ENCODE results near the gene EXOC7.

GRCh38 chr17:76104140-76104895 is 731 bp upstream of the EXOC7 start:
- TF ChIP-seq, protein P1, sequence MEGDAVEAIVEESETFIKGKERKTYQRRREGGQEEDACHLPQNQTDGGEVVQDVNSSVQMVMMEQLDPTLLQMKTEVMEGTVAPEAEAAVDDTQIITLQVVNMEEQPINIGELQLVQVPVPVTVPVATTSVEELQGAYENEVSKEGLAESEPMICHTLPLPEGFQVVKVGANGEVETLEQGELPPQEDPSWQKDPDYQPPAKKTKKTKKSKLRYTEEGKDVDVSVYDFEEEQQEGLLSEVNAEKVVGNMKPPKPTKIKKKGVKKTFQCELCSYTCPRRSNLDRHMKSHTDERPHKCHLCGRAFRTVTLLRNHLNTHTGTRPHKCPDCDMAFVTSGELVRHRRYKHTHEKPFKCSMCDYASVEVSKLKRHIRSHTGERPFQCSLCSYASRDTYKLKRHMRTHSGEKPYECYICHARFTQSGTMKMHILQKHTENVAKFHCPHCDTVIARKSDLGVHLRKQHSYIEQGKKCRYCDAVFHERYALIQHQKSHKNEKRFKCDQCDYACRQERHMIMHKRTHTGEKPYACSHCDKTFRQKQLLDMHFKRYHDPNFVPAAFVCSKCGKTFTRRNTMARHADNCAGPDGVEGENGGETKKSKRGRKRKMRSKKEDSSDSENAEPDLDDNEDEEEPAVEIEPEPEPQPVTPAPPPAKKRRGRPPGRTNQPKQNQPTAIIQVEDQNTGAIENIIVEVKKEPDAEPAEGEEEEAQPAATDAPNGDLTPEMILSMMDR (IDR thresholded peaks at IDR 0.05 in 2 of 3, conservative IDR thresholded peaks at IDR 0.05 in 1 of 3; ENCODE audit: borderline replicate concordance in 1 of 3, insufficient read depth in 1 of 3, low read depth in 2 of 3, low read length in 2 of 3), result no peak
- TF ChIP-seq CBX3 (IDR thresholded peaks at IDR 0.05; ENCODE audit: low read depth) (no peak), REST (IDR thresholded peaks at IDR 0.05; ENCODE audit: low read depth) (no peak), RAD21 (IDR thresholded peaks at IDR 0.05; ENCODE audit: low read depth) (no peak), POLR2A (IDR thresholded peaks at IDR 0.05; ENCODE audit: borderline replicate concordance, extremely low read depth, insufficient read depth, insufficient read length) (no peak), EZH2 (IDR thresholded peaks at IDR 0.05) (no peak), EZH2phosphoT487 (IDR thresholded peaks at IDR 0.05; ENCODE audit: borderline replicate concordance) (no peak), SP1 (IDR thresholded peaks at IDR 0.05; ENCODE audit: low read depth) (no peak), ATF3 (IDR thresholded peaks at IDR 0.05) (no peak), SIN3A (IDR thresholded peaks at IDR 0.05; ENCODE audit: low read depth) (no peak)
